Activated T-cell treated with anti-CD3 and anti-CD28 coated beads, Interleukin-2, amount 50 U/mL, for 24 hours (primary cell): ENCODE measurements around the gene HDAC4.

Experiments used
- DNase-seq: peaks from one replicate; pipeline ENCODE4 v3.0.0-alpha.2; 2020
- H3K27ac Mint-ChIP-seq: 2 replicates; pipeline ENCODE4 v1.8.0; 2020; ENCODE audit warnings: mild to moderate bottlenecking, mixed read lengths
- H3K27me3 Mint-ChIP-seq: 2 replicates; pipeline ENCODE4 v1.8.0; 2020; ENCODE audit warnings: mixed read lengths
- H3K36me3 Mint-ChIP-seq: 2 replicates; pipeline ENCODE4 v1.8.0; 2020; ENCODE audit warnings: low read depth, mixed read lengths
- H3K4me1 Mint-ChIP-seq: 2 replicates; pipeline ENCODE4 v1.8.0; 2020; ENCODE audit warnings: low read depth, mixed read lengths
- H3K4me3 Mint-ChIP-seq: 2 replicates; pipeline ENCODE4 v1.8.0; 2020; ENCODE audit warnings: mild to moderate bottlenecking, moderate library complexity, mixed read lengths
- H3K9me3 Mint-ChIP-seq: 2 replicates; pipeline ENCODE4 v1.8.0; 2020; ENCODE audit warnings: mixed read lengths

HDAC4 gene

DNA sequence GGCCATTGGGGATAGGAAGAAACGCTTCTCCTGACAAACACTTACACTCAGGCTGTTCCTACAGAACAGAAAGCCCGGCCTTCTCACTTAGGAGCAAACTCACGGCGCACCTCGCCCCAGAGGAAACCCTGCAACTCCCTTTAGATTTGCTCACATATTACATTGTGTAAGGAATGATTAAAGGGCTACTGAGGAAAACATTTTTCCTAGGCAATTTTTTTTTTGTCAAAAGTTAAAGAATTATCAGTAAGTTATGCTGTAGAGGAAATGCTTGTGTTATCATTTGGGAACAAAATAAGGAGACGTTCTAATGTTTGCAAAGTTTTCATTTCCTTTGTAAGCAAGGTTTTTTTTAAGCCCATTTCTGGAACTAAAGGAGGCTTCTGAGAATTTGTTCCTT, 264.1 kb downstream of the HDAC4 start:
- Mint-ChIP-seq H3K27me3 (no peaks in the 10 kb centered on the region), H3K27ac (no peak overlapping the region), H3K4me1 (no peaks in the 10 kb centered on the region), H3K9me3 (no peaks in the 10 kb centered on the region), H3K36me3 (peaks cover 95% of the 10 kb centered on the region), H3K4me3 (no peak overlapping the region)
- DNase-seq = no peak

DNA sequence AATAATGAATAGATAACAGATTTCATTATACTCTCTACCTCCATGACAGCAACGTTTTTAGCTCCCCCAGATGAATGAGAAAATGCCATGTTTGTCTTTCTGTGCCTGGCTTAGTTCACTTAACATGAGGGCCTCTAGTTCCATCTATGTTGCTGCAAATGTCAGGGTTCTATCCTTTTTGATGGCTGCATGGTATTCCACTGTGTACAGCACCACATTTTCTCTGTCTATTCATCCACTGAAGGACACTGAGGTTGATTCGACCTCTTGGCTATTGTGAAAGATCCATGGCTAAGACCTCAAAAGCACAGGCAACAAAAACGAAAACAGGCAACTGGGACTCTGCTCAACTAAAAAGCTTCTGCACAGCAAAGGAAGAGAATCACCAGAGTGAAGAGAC, 264.6 kb downstream of the HDAC4 start:
- Mint-ChIP-seq H3K9me3 (no peaks in the 10 kb centered on the region), H3K4me1 (no peaks in the 10 kb centered on the region), H3K27ac (no peak overlapping the region), H3K36me3 (peaks cover 95% of the 10 kb centered on the region), H3K4me3 (no peak overlapping the region), H3K27me3 (no peaks in the 10 kb centered on the region)
- DNase-seq = no peak

DNA sequence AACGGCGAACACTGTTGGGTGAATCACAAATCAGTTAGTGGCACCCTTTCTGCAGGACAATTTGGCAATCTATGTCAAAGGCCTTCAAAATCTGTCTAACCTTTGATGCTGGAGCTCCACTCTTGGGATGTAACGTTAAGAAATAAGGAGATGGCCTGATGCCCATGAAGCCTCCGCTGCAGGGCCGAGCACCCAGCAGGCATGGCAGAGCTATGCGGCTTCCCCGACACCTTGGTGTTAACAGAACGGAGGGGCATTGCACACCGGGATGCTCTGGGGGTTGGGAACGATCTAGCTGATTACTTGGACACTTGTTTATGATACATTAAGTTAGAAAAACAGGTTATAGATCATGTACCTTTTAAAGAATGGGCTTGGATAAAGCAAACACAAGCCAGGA, 265.3 kb downstream of the HDAC4 start:
- Mint-ChIP-seq H3K9me3 (no peaks in the 10 kb centered on the region), H3K27ac (no peak overlapping the region), H3K4me3 (no peak overlapping the region), H3K4me1 (no peaks in the 10 kb centered on the region), H3K36me3 (peaks cover 98% of the 10 kb centered on the region), H3K27me3 (no peaks in the 10 kb centered on the region)
- DNase-seq = no peak

GRCh38 chr2:239133945-239134570, 266.8 kb downstream of the HDAC4 start:
- peak overlapping the region; percentile 52 for H3K27ac Mint-ChIP-seq
- peaks cover 96% of the 10 kb centered on the region for H3K36me3 Mint-ChIP-seq
- no peak overlapping the region for H3K4me3 Mint-ChIP-seq
- no peaks in the 10 kb centered on the region for H3K9me3 Mint-ChIP-seq
- H3K27me3 Mint-ChIP-seq = no peaks in the 10 kb centered on the region
- no peaks in the 10 kb centered on the region for H3K4me1 Mint-ChIP-seq
- DNase-seq = no peak

GRCh38 chr2:239132786-239133185, 268.0 kb downstream of the HDAC4 start:
- H3K27ac Mint-ChIP-seq = no peak overlapping the region
- no peak for DNase-seq

GRCh38 chr2:239132156-239132709, 268.6 kb downstream of the HDAC4 start:
- no peaks in the 10 kb centered on the region for H3K4me1 Mint-ChIP-seq
- H3K27me3 Mint-ChIP-seq = no peaks in the 10 kb centered on the region
- DNase-seq = no peak
- H3K4me3 Mint-ChIP-seq = no peak overlapping the region
- H3K27ac Mint-ChIP-seq = no peak overlapping the region
- H3K9me3 Mint-ChIP-seq = no peaks in the 10 kb centered on the region
- H3K36me3 Mint-ChIP-seq = peaks cover 93% of the 10 kb centered on the region

More at GRCh38 chr2:239132786-239133185, 268.0 kb downstream of the HDAC4 start:
- Mint-ChIP-seq H3K36me3 (peaks cover 93% of the 10 kb centered on the region), H3K4me1 (no peaks in the 10 kb centered on the region), H3K4me3 (no peak overlapping the region), H3K27me3 (no peaks in the 10 kb centered on the region), H3K9me3 (no peaks in the 10 kb centered on the region)

- H3K27ac Mint-ChIP-seq = no peak overlapping the region
- no peak overlapping the region for H3K4me3 Mint-ChIP-seq
- no peaks in the 10 kb centered on the region for H3K4me1 Mint-ChIP-seq
- DNase-seq = no peak
- H3K36me3 Mint-ChIP-seq = peaks cover 93% of the 10 kb centered on the region
- H3K27me3 Mint-ChIP-seq = no peaks in the 10 kb centered on the region
- no peaks in the 10 kb centered on the region for H3K9me3 Mint-ChIP-seq
Observed at GRCh38 chr2:239131521-239131920, 269.3 kb downstream of the HDAC4 start.

- peaks cover 93% of the 10 kb centered on the region for H3K36me3 Mint-ChIP-seq
- no peaks in the 10 kb centered on the region for H3K4me1 Mint-ChIP-seq
- no peaks in the 10 kb centered on the region for H3K9me3 Mint-ChIP-seq
- no peaks in the 10 kb centered on the region for H3K27me3 Mint-ChIP-seq
- DNase-seq = no peak
- no peak overlapping the region for H3K4me3 Mint-ChIP-seq
- no peak overlapping the region for H3K27ac Mint-ChIP-seq
Observed at GRCh38 chr2:239130786-239131325, 270.0 kb downstream of the HDAC4 start.

GRCh38 chr2:239130041-239130440, 270.8 kb downstream of the HDAC4 start:
- Mint-ChIP-seq H3K27ac (no peak overlapping the region), H3K9me3 (no peaks in the 10 kb centered on the region), H3K4me1 (no peaks in the 10 kb centered on the region), H3K36me3 (peaks cover 93% of the 10 kb centered on the region), H3K4me3 (no peak overlapping the region), H3K27me3 (no peaks in the 10 kb centered on the region)
- no peak for DNase-seq

DNA sequence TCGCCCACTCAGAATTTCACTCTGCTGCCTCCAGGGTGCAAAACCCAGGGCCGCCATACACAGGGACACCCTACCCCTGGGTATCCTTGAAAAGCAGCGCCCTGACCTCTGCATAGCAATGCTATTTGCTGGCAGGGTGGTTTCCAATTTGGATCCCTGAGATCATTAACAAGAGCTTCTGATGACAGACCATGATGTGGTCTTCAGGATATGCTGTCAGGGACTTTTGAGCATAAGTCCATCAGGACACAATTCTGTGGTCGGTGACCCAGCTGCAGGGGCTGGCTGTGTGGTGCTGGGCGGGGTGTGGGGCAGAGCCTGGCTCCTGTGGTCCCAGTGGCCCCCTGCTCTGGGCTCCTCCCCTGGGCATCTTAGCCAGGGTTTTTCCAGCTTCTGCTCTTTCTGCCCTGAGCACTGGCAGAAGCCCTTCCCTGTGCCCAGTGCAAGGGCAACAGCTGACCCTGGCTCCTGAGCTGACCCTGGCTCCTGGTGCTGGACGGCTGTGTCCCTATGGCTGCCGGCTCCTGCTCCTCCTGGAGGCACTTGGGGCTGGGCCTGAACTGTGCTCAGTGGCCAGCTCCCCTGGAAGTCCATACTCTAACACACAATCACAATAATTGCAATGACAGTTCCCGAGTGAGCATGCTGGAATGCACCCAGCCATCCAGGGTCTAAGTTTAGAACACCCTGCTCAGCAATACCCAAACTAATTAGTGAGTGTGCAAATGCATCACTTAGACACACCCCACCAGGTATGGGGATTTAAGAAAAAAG, 271.5 kb downstream of the HDAC4 start:
- Mint-ChIP-seq H3K27ac (no peak overlapping the region), H3K36me3 (peaks cover 91% of the 10 kb centered on the region), H3K4me3 (no peak overlapping the region), H3K27me3 (no peaks in the 10 kb centered on the region), H3K9me3 (no peaks in the 10 kb centered on the region), H3K4me1 (no peaks in the 10 kb centered on the region)
- DNase-seq = no peak

- Mint-ChIP-seq H3K27ac (no peak overlapping the region), H3K27me3 (no peaks in the 10 kb centered on the region), H3K4me1 (no peaks in the 10 kb centered on the region), H3K4me3 (no peak overlapping the region), H3K36me3 (peaks cover 91% of the 10 kb centered on the region), H3K9me3 (no peaks in the 10 kb centered on the region)
- no peak for DNase-seq
Observed at GRCh38 chr2:239128706-239129105, 272.1 kb downstream of the HDAC4 start.

DNA sequence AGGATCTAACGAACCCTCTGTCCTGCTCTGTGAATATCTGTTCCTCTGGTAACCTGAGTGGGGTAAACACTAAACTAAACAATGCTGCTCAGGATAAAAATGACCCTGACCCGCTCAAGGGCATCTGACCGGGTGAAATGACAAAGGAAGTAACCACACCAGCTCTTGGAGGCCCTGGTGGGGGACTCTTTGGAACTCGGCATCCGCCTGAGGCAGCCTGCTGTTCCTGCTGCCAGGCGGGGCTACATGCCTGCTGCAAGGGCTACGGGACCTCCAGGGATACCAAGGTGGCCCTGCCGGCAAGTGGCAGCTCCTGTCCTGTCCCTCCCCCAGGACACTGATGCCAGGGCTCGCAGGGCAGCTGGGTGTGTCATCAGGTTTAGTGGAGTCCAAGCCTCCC, 273.3 kb downstream of the HDAC4 start:
- no peak overlapping the region for H3K4me3 Mint-ChIP-seq
- H3K27me3 Mint-ChIP-seq = no peaks in the 10 kb centered on the region
- DNase-seq = no peak
- H3K4me1 Mint-ChIP-seq = no peaks in the 10 kb centered on the region
- no peaks in the 10 kb centered on the region for H3K9me3 Mint-ChIP-seq
- H3K36me3 Mint-ChIP-seq = peaks cover 84% of the 10 kb centered on the region
- no peak overlapping the region for H3K27ac Mint-ChIP-seq

- peaks cover 69% of the 10 kb centered on the region for H3K36me3 Mint-ChIP-seq
- DNase-seq = no peak
- H3K4me1 Mint-ChIP-seq = peaks cover 1% of the 10 kb centered on the region
- H3K27ac Mint-ChIP-seq = no peak overlapping the region
- no peak overlapping the region for H3K4me3 Mint-ChIP-seq
- H3K9me3 Mint-ChIP-seq = no peaks in the 10 kb centered on the region
- H3K27me3 Mint-ChIP-seq = no peaks in the 10 kb centered on the region
Observed at GRCh38 chr2:239125726-239126675, 274.8 kb downstream of the HDAC4 start.

GRCh38 chr2:239124152-239124899, 276.5 kb downstream of the HDAC4 start:
- Mint-ChIP-seq H3K4me1 (peaks cover 12% of the 10 kb centered on the region), H3K9me3 (no peaks in the 10 kb centered on the region), H3K27me3 (no peaks in the 10 kb centered on the region), H3K4me3 (no peak overlapping the region), H3K36me3 (peaks cover 54% of the 10 kb centered on the region), H3K27ac (no peak overlapping the region)
- no peak for DNase-seq
